HepG2 (cell line): Measurements from ENCODE around the gene HPS1. TPM values are rescaled to one million over a fixed set of nuclear protein-coding genes. Genes with fewer than 3 reads are reported as not detected.

Experiments
- ATAC-seq: fragments of 200-7000 bp; cut with Tn5 transposase; 3 replicates; pipeline ENCODE4 v1.9.1; 2020; ENCODE audit warnings: mild to moderate bottlenecking, moderate library complexity
- BruUV-seq: library from RNA; stranded (reverse); fragments of 400-500 nt; replicated peaks from 2 replicates; lab custom pipeline; 2021; lab: Mats Ljungman, UMichigan
- CTCF ChIA-PET: fragments of 300-600 bp; formaldehyde crosslinking; extraction: SDS; loops from one replicate; lab custom pipeline; 2021; ENCODE audit warnings: low total read pairs, inconsistent platforms, low intra/inter-chr PET ratio; lab: Yijun Ruan, JAX
- POLR2A ChIA-PET: fragments of 350-600 bp; sonication (Branson Sonifier 250); formaldehyde crosslinking; loops from one replicate; lab custom pipeline; 2020; ENCODE audit warnings: antibody characterized with exemption, inconsistent platforms; lab: Yijun Ruan, JAX
- DNase-seq: peaks from one replicate; pipeline ENCODE4 v3.0.0-alpha.2; 2015; ENCODE audit warnings: low spot score
- FAIRE-seq: peaks from 3 replicates; lab custom pipeline; 2011; peaks lifted over from hg19 to GRCh38; lab: Jason Lieb, UNC
- H2AFZ ChIP-seq: one replicate; pipeline ENCODE4 v1.6.1; 2011; ENCODE audit warnings: low read length, inconsistent platforms
- H3K27ac ChIP-seq: fragments of 300-600 bp; 3 replicates; pipeline ENCODE4 v1.8.0; 2011; ENCODE audit warnings: mixed run types, mild to moderate bottlenecking, mixed read lengths, low read length, inconsistent platforms; ENCODE audit not compliant: insufficient read depth; ENCODE audit errors: extremely low read length
- H3K27me3 ChIP-seq, 2 experiments: fragments of 200-600 bp in 1 of 2; 2 replicates in 1 of 2; 3 replicates in 1 of 2; pipeline versions ENCODE4 v1.6.0 to v1.8.0; 2011; ENCODE audit warnings: low read length in 2 of 2, mild to moderate bottlenecking in 2 of 2, moderate library complexity in 2 of 2, inconsistent platforms in 1 of 2; ENCODE audit not compliant: insufficient read depth in 2 of 2, control insufficient read depth in 1 of 2
- H3K36me3 ChIP-seq, 2 experiments: fragments of 200-600 bp in 1 of 2; replicated peaks in 1 of 2; 2 replicates in 1 of 2; 3 replicates in 1 of 2; pipeline versions ENCODE4 v1.5.1 to v1.8.0; 2011; ENCODE audit warnings: low read length in 2 of 2, inconsistent platforms in 1 of 2; ENCODE audit not compliant: insufficient read depth in 2 of 2, control insufficient read depth in 1 of 2
- H3K4me1 ChIP-seq: 2 replicates; pipeline ENCODE4 v1.5.1; 2012; ENCODE audit warnings: low read length, inconsistent platforms; ENCODE audit not compliant: insufficient read depth
- H3K4me2 ChIP-seq: 2 replicates; pipeline ENCODE4 v1.6.0; 2011; ENCODE audit warnings: low read depth, low read length, inconsistent platforms
- H3K4me3 ChIP-seq, 3 experiments: fragments of 200-600 bp in 1 of 3; sonication (generic), shearing (Covaris generic) in 1 of 3; replicated peaks in 1 of 3; 2 replicates each; pipeline ENCODE4 v1.5.1; 2011 to 2016; ENCODE audit warnings: low read length in 3 of 3, inconsistent platforms in 2 of 3, low read depth in 2 of 3, mild to moderate bottlenecking in 2 of 3, control low read depth in 1 of 3, mixed read lengths in 1 of 3; ENCODE audit not compliant: insufficient read depth in 1 of 3
- H3K79me2 ChIP-seq: one replicate; pipeline ENCODE4 v1.6.1; 2011; ENCODE audit warnings: low read length, inconsistent platforms; ENCODE audit not compliant: insufficient read depth
- H3K9ac ChIP-seq: 2 replicates; pipeline ENCODE4 v1.6.0; 2011; ENCODE audit warnings: mild to moderate bottlenecking, low read depth, low read length, inconsistent platforms; ENCODE audit not compliant: insufficient read depth
- H3K9me3 ChIP-seq: 2 replicates; pipeline ENCODE4 v1.5.1; 2012; ENCODE audit warnings: mild to moderate bottlenecking, low read length
- H4K20me1 ChIP-seq: 2 replicates; pipeline ENCODE4 v1.6.0; 2011; ENCODE audit warnings: inconsistent platforms, mild to moderate bottlenecking, low read length, moderate library complexity; ENCODE audit not compliant: insufficient read depth
- CSRNP1 ChIP-seq: sonication (generic); formaldehyde crosslinking; IDR thresholded peaks from 2 replicates; pipeline ENCODE4 v1.8.1; 2023; ENCODE audit warnings: mild to moderate bottlenecking, missing genetic modification reagents
- MYC ChIP-seq: sonication (generic); formaldehyde crosslinking; IDR thresholded peaks from 2 replicates; pipeline ENCODE4 v1.9.0; 2021; ENCODE audit warnings: missing genetic modification reagents, borderline replicate concordance
- REXO4 ChIP-seq: sonication (generic); formaldehyde crosslinking; IDR thresholded peaks from 2 replicates; pipeline ENCODE4 v1.8.0; 2022; ENCODE audit warnings: missing genetic modification reagents, mild to moderate bottlenecking, borderline replicate concordance
- THAP9 ChIP-seq: sonication (generic); formaldehyde crosslinking; IDR thresholded peaks from 2 replicates; pipeline ENCODE4; 2020; ENCODE audit warnings: missing genetic modification reagents, mild to moderate bottlenecking, borderline replicate concordance
- U2AF2 ChIP-seq: fragments of 200-400 bp; formaldehyde crosslinking; IDR thresholded peaks from 2 replicates; pipeline ENCODE4 v1.6.1; 2017; ENCODE audit warnings: low read depth, mild to moderate bottlenecking, low read length
- ZBTB34 ChIP-seq: sonication (generic); formaldehyde crosslinking; IDR thresholded peaks from 2 replicates; pipeline ENCODE4 v1.8.0; 2022; ENCODE audit warnings: mild to moderate bottlenecking, missing genetic modification reagents
- ZFP82 ChIP-seq: sonication (generic); formaldehyde crosslinking; IDR thresholded peaks from 2 replicates; pipeline ENCODE4 v1.5.1; 2020; ENCODE audit warnings: mild to moderate bottlenecking, missing genetic modification reagents, borderline replicate concordance
- ZNF552 ChIP-seq: sonication (generic); formaldehyde crosslinking; IDR thresholded peaks from 2 replicates; pipeline ENCODE4 v1.9.0; 2022; ENCODE audit warnings: missing genetic modification reagents, mild to moderate bottlenecking, borderline replicate concordance
- WGBS: methylation state at CpG from one replicate; pipeline ENCODE4 v1.1.6; 2017; ENCODE audit warnings: low lambda C conversion rate; 5-methylcytosine and 5-hydroxymethylcytosine counted together
- in situ Hi-C: cut with HindIII; loops from 2 replicates; pipeline ENCODE4 v1.10.0; 2017; ENCODE audit warnings: low pct_unique_long_range_greater_than_20kb; ENCODE audit not compliant: extremely low pct_ligation_motif_present
- intact Hi-C: fragments of 100-400 bp; cut with micrococcal nuclease; formaldehyde crosslinking; loops from one replicate; pipeline ENCODE4 v1.10.0; 2022; ENCODE audit not compliant: unreplicated experiment
- polyA plus RNA-seq, 8 experiments: library from polyadenylated mRNA; depleted of rRNA in 3 of 8; stranded (reverse) in 7 of 8; unstranded in 1 of 8; fragments of >200 nt; fragmentation: Illumina TruSeq in 4 of 8; extraction: Trizol in 4 of 8; gene quantifications; 2 replicates each; pipeline versions ENCODE4 v1.2.1 to v1.2.3, GENCODE V29; 2011 to 2016; ENCODE audit warnings: low read depth in 4 of 8, missing spikeins in 1 of 8, mixed read lengths in 1 of 8; ENCODE audit not compliant: insufficient read depth in 1 of 8
- total RNA-seq, 5 experiments: library from RNA; depleted of rRNA; stranded (reverse); fragments of >200 nt; fragmentation: Illumina TruSeq; extraction: Trizol; gene quantifications; 2 replicates each; pipeline ENCODE4 v1.2.3, GENCODE V29; 2016; ENCODE audit warnings: low read depth in 1 of 5

The HPS1 gene
- total and polyA plus RNA-seq, 2 of the 13 experiments (the other 11 are each of a cell fraction or from before 2014, with no cell fraction given), result 24.6 to 25.8 TPM

- TF ChIP-seq ZBTB34 (no peak), U2AF2 (no peak), MYC (no peak), ZNF552 (CRISPR knock-in tag) (no peak), REXO4 (CRISPR knock-in tag) (no peak)
- TF ChIP-seq, all 625 proteins: peak for 0
These were observed 13.4 kb downstream of the HPS1 start (continued) for GRCh38 chr10:98433371-98433770.

GRCh38 chr10:98432330-98432729 is 14.4 kb downstream of the HPS1 start:
- no TSS peak for BruUV-seq
- no peaks in the 10 kb centered on the region for H3K9me3 ChIP-seq
- no peak overlapping the region for H3K9ac ChIP-seq
- CTCF ChIA-PET, result no interaction called here
- no peak overlapping the region for H2AFZ ChIP-seq
- DNase-seq (no peak), FAIRE-seq (no peak), ATAC-seq (no peak)
- H3K79me2 ChIP-seq, result no peaks in the 10 kb centered on the region
- H3K4me1 ChIP-seq, result no peaks in the 10 kb centered on the region
- no peaks in the 10 kb centered on the region for H3K27me3 ChIP-seq
- 54% methylated on average over 1 of the region's 1 CpG for WGBS
- H4K20me1 ChIP-seq, result no peaks in the 10 kb centered on the region
- intact Hi-C loops (no loop called here), in situ Hi-C loops (no loop called here)
- H3K4me3 ChIP-seq, result no peak overlapping the region
- H3K27ac ChIP-seq, result no peak overlapping the region
- no peak for TF ChIP-seq THAP9
- 0 out of 2 replicates have a peak, but pooled peaks have one; percentile 42 for TF ChIP-seq ZFP82 (CRISPR knock-in tag)
- TF ChIP-seq CSRNP1 (CRISPR knock-in tag), result no peak
- no peak overlapping the region for H3K4me2 ChIP-seq
- H3K36me3 ChIP-seq, result peaks cover 16 to 69% of the 10 kb centered on the region in 2 experiments
- POLR2A ChIA-PET, result interaction anchor here (0.7 to 1.3 kb wide), 2 partner anchors 17 to 511 kb away, joined by 3 to 6 read pairs; partner anchors contain the start of gene PYROXD2
